LNCaP clone FGC (cell line): ENCODE data around the gene CACNA1C.

Experiments used
- DNase-seq: peaks from one replicate; pipeline ENCODE4 v3.0.0-alpha.2; 2011; ENCODE audit warnings: low read depth
- H3K4me3 ChIP-seq: 2 replicates; pipeline ENCODE4 v1.5.1; 2011; ENCODE audit warnings: mild to moderate bottlenecking, low read depth, low read length, control low read depth
- CTCF ChIP-seq: IDR thresholded peaks from 2 replicates; pipeline ENCODE4 v1.5.1; 2012; ENCODE audit warnings: mild to moderate bottlenecking; ENCODE audit not compliant: control insufficient read depth, insufficient read depth; ENCODE audit errors: extremely low read depth

CACNA1C gene

GRCh38 chr12:2672863-2673262, 620.1 kb downstream of the CACNA1C start:
- DNase-seq, result no peak
- no peak overlapping the region for H3K4me3 ChIP-seq
- TF ChIP-seq CTCF, result no peak

- no peak for TF ChIP-seq CTCF
- no peak overlapping the region for H3K4me3 ChIP-seq
- no peak for DNase-seq
Measured at GRCh38 chr12:2673966-2674810, 621.4 kb downstream of the CACNA1C start.

GRCh38 chr12:2675776-2676175, 623.0 kb downstream of the CACNA1C start:
- TF ChIP-seq CTCF, result no peak
- peak; percentile 28 for DNase-seq
- H3K4me3 ChIP-seq, result no peak overlapping the region

GRCh38 chr12:2677142-2677880, 624.5 kb downstream of the CACNA1C start:
- no peak for TF ChIP-seq CTCF
- H3K4me3 ChIP-seq, result no peak overlapping the region
- DNase-seq, result no peak

GRCh38 chr12:2678426-2678825, 625.6 kb downstream of the CACNA1C start:
- no peak for TF ChIP-seq CTCF
- no peak overlapping the region for H3K4me3 ChIP-seq
- DNase-seq, result no peak

GRCh38 chr12:2679068-2679815, 626.5 kb downstream of the CACNA1C start:
- DNase-seq, result no peak
- no peak overlapping the region for H3K4me3 ChIP-seq
- no peak for TF ChIP-seq CTCF
